Uterus (tissue), 4 donors: ENCODE data around the gene THSD4. TPM values are rescaled to one million over a fixed set of nuclear protein-coding genes. Genes with fewer than 3 reads are reported as not detected.

ENCODE experiments used
- DNase-seq, 2 donors: peaks; one replicate each; pipeline ENCODE4 v3.0.0-alpha.2; 2019 to 2020
- H3K27ac ChIP-seq, 2 donors: fragments of 200-600 bp; sonication (generic); 1 replicate in 1 of 2; 2 replicates in 1 of 2; pipeline ENCODE4 v1.5.1; 2016 to 2018
- H3K27me3 ChIP-seq, 2 donors: fragments of 200-600 bp; sonication (generic); one replicate each; pipeline ENCODE4 v1.5.1; 2018 to 2019; ENCODE audit warnings: control low read depth in 1 of 2
- H3K36me3 ChIP-seq, 2 donors: fragments of 200-600 bp; sonication (generic); one replicate each; pipeline ENCODE4 v1.5.1; 2019; ENCODE audit warnings: control low read depth in 1 of 2
- H3K4me1 ChIP-seq, 2 donors: fragments of 200-600 bp; sonication (generic); one replicate each; pipeline ENCODE4 v1.5.1; 2018 to 2019; ENCODE audit warnings: control low read depth in 1 of 2
- H3K4me3 ChIP-seq, 2 donors: fragments of 200-600 bp; sonication (generic); 1 replicate in 1 of 2; 2 replicates in 1 of 2; pipeline ENCODE4 v1.5.1; 2018 to 2019; ENCODE audit warnings: mild to moderate bottlenecking in 1 of 2
- H3K9me3 ChIP-seq, 2 donors: fragments of 200-600 bp; sonication (generic); one replicate each; pipeline ENCODE4 v1.5.1; 2019; ENCODE audit warnings: control low read depth in 1 of 2
- POLR2A ChIP-seq, 2 donors: fragments of 450-650 bp; IDR thresholded peaks; one replicate each; pipeline ENCODE4 v1.6.1; 2016; ENCODE audit warnings: antibody characterized with exemption in 2 of 2, mild to moderate bottlenecking in 1 of 2, moderate library complexity in 1 of 2
- intact Hi-C: fragments of 100-400 bp; cut with DNase I; formaldehyde crosslinking; loops from one replicate; pipeline ENCODE4 v1.15.1; 2023; ENCODE audit warnings: low total_unique reads
- total RNA-seq, 4 donors: library from RNA; depleted of rRNA in 3 of 4; stranded (reverse); fragments of >200 nt in 3 of 4; gene quantifications; one replicate each; pipeline versions ENCODE4 v1.1.0 to v1.2.4, GENCODE V29; 2014 to 2023
- TF ChIP-seq, protein P1 (sequence below), 4 experiments: fragments of 200-600 bp in 2 of 4; fragments of 450-650 bp in 2 of 4; sonication (generic) in 2 of 4; IDR thresholded peaks; one replicate each; pipeline ENCODE4 v1.5.1; 2016 to 2019; ENCODE audit warnings: antibody characterized with exemption in 4 of 4, mild to moderate bottlenecking in 2 of 4, moderate library complexity in 1 of 4
- donor health status: DM: yes; HTN: yes; CAD: no.

Gene THSD4
- total RNA-seq, 4 donors from 2014 or later = 7.1 to 144 (median 35.4) TPM

DNA sequence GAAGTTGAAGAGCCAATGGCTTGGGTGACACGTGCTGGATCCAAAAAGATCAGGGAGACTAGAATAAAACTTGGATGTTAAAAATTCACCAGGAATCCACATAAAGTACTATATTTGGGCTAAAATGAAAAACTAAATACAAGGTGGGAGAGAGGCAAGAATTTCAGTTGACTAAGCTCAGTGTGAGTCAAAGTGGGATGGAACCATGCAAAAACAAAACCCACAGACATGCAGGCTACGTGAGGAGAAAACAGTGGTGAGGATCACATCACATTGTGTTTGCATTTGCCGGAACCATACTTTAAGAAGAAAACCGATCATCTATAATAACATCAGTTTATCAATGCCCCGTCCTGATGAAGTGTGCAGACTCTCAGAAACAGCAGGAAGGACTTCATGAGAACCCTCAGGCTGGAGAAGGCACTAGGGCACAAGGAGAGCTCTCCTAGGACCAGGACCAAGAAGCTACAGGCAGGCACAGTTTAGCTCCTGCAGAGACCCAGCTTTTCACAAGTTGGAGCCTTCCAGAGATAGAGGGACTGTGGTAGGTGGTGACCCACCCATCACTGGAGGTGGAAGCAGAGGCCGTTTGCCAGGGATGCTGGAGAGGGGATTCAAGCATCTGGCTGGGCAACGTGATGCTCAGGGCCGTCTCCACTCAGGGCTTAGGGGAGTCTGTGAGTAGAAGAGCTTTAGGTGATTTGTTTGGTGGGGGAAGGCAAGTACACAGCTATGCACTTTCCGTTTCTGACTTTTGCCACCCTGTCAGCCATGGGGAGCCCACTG is 666.1 kb downstream of the THSD4 start:
- TF ChIP-seq POLR2A (IDR thresholded peaks at IDR 0.05) = no peak
- TF ChIP-seq, protein P1, sequence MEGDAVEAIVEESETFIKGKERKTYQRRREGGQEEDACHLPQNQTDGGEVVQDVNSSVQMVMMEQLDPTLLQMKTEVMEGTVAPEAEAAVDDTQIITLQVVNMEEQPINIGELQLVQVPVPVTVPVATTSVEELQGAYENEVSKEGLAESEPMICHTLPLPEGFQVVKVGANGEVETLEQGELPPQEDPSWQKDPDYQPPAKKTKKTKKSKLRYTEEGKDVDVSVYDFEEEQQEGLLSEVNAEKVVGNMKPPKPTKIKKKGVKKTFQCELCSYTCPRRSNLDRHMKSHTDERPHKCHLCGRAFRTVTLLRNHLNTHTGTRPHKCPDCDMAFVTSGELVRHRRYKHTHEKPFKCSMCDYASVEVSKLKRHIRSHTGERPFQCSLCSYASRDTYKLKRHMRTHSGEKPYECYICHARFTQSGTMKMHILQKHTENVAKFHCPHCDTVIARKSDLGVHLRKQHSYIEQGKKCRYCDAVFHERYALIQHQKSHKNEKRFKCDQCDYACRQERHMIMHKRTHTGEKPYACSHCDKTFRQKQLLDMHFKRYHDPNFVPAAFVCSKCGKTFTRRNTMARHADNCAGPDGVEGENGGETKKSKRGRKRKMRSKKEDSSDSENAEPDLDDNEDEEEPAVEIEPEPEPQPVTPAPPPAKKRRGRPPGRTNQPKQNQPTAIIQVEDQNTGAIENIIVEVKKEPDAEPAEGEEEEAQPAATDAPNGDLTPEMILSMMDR (IDR thresholded peaks at IDR 0.05) = no peak
- intact Hi-C loops = no loop called here
- Histone ChIP-seq H3K4me3 (no peak overlapping the region), H3K36me3 (no peaks in the 10 kb centered on the region), H3K9me3 (no peaks in the 10 kb centered on the region), H3K4me1 (no peaks in the 10 kb centered on the region), H3K27ac (no peak overlapping the region), H3K27me3 (no peaks in the 10 kb centered on the region)
- DNase-seq = no peak

DNA sequence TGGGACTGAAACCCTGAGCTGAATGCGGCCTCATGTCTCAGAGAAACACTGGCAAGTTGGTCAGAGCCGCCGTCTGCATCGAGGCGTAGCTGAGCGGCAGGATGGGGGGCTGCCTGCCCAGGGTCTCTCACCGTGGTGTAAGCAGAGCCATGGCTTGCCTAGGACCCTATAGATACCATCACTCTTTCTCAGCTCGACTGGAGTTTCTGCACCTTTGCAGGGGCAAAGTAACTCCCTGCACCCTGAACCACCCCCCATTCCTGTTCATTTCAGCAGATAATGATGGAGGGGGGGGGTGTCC is 666.6 kb downstream of the THSD4 start:
- Histone ChIP-seq H3K4me1 (no peaks in the 10 kb centered on the region), H3K36me3 (no peaks in the 10 kb centered on the region), H3K9me3 (no peaks in the 10 kb centered on the region), H3K27ac (no peak overlapping the region), H3K27me3 (no peaks in the 10 kb centered on the region), H3K4me3 (no peak overlapping the region)
- no peak for DNase-seq
- intact Hi-C loops = no loop called here
- TF ChIP-seq, protein P1 (IDR thresholded peaks at IDR 0.05) = no peak
- TF ChIP-seq POLR2A (IDR thresholded peaks at IDR 0.05) = no peak

DNA sequence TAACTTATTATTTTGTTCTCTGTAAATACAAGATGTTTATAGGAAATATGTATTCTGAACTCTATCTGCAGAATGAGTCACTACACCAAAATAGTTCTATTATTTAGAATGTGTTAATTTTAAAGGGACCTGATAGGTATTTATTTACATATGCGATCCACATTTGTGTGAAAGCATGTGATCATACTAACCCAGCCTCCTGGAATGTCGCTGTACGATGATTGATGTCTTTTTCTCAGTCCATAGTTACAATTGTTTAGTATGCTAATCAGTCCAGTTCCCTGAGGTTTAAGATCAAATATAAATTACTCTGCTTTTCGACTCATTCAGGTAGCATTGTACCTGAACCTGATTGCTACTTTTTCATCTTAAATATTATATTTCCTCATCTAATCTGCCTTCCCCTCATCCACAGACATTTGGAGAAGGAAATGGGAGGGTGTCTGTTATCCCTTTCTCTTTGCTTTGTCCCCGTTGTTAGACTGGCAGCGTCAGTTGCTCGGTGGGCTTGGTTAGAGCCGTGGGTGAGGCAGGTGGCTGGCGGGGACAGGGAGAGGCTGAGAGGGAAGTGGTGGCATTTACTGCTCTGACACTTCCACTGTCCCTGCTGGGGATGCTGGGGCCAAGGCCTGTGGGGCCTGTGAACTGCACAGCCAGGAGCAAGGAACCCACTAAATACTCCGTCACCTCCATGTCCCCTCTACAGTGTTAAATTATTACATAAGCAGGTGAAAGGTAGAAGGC is 667.3 kb downstream of the THSD4 start:
- DNase-seq = no peak
- TF ChIP-seq, protein P1 (IDR thresholded peaks at IDR 0.05) = no peak
- no peak for TF ChIP-seq POLR2A (IDR thresholded peaks at IDR 0.05)
- intact Hi-C loops = no loop called here
- H3K9me3 ChIP-seq = no peaks in the 10 kb centered on the region
- no peaks in the 10 kb centered on the region for H3K36me3 ChIP-seq
- H3K4me1 ChIP-seq = no peaks in the 10 kb centered on the region
- no peak overlapping the region for H3K4me3 ChIP-seq
- H3K27me3 ChIP-seq = no peaks in the 10 kb centered on the region
- H3K27ac ChIP-seq = no peak overlapping the region

DNA sequence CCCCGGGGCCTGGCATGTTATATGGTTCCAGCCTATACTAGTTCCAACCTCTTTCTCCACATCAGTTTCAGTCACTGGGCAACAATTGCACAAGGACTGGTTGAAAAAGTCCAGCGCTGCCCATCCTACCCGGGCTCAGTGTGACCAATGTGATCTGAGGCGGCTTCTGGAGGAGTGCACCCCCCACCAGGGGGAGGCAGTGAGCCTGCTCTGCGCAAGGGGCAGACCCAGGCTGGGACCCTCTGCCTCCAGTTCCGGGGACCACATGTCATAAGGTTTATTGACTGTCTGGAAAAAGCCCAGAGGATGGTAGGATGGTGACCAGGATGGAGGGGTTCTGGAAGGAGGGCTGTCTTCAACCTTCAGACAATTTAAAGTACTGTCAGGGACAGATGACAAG is 669.4 kb downstream of the THSD4 start:
- intact Hi-C loops = no loop called here
- Histone ChIP-seq H3K9me3 (no peaks in the 10 kb centered on the region), H3K27ac (no peak overlapping the region), H3K27me3 (no peaks in the 10 kb centered on the region), H3K4me3 (no peak overlapping the region), H3K36me3 (no peaks in the 10 kb centered on the region), H3K4me1 (no peaks in the 10 kb centered on the region)
- DNase-seq = no peak
- no peak for TF ChIP-seq POLR2A (IDR thresholded peaks at IDR 0.05)
- TF ChIP-seq, protein P1 (IDR thresholded peaks at IDR 0.05) = no peak

DNA sequence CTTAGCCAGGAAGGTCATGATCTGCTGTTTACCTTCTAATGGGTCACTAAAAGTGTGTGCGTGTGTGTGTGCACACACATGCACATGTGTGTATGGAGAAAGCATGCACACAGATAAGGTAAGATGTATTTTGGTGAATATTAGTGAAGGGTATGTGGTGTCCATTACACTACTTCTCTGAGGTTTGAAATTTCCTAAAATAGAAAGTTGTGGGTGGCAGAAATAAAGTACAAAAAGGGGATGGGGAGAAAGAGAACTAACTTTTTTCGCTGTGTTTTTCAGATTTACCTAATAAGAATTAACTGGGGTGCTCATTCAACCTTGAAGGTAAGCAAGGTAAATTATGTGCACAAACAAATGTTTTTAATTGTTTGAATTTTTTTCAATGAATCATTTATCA is 670.7 kb downstream of the THSD4 start:
- no peaks in the 10 kb centered on the region for H3K9me3 ChIP-seq
- no peak for DNase-seq
- H3K27me3 ChIP-seq = no peaks in the 10 kb centered on the region
- no peak overlapping the region for H3K27ac ChIP-seq
- no peaks in the 10 kb centered on the region for H3K4me1 ChIP-seq
- no peaks in the 10 kb centered on the region for H3K36me3 ChIP-seq
- TF ChIP-seq, protein P1 (IDR thresholded peaks at IDR 0.05) = no peak
- TF ChIP-seq POLR2A (IDR thresholded peaks at IDR 0.05) = no peak
- H3K4me3 ChIP-seq = no peak overlapping the region
- intact Hi-C loops = no loop called here
